GM20000 (cell line): Measurements from ENCODE around the gene SEPTIN10.

ENCODE experiments used
- DNase-seq: peaks from one replicate; pipeline ENCODE4 v3.0.0; 2012; ENCODE audit warnings: low spot score
- CTCF ChIP-seq: IDR thresholded peaks from 2 replicates; pipeline ENCODE4 v1.5.1; 2012; ENCODE audit warnings: mild to moderate bottlenecking, control low read depth; ENCODE audit errors: extremely low read depth, missing control alignments

Gene SEPTIN10

GRCh38 chr2:109613922-109614714 is at the start of gene SEPTIN10, which contains the start of gene SOWAHC:
SEPTIN10 (minus strand) TSS chr2:109613966; CDS start chr2:109613827, 139 bp downstream.
SOWAHC (plus strand) TSS chr2:109614364; CDS start chr2:109614490, 126 bp downstream.
- no peak for TF ChIP-seq CTCF
- DNase-seq, result peak; percentile 95

GRCh38 chr2:109662889-109663288 is 49.1 kb upstream of the SEPTIN10 start:
- TF ChIP-seq CTCF, result no peak

GRCh38 chr2:109660046-109660860 is 46.5 kb upstream of the SEPTIN10 start:
- no peak for DNase-seq
- no peak for TF ChIP-seq CTCF

More at GRCh38 chr2:109662889-109663288, 49.1 kb upstream of the SEPTIN10 start:
- no peak for DNase-seq

GRCh38 chr2:109659396-109660045 is 45.8 kb upstream of the SEPTIN10 start:
- no peak for TF ChIP-seq CTCF
- DNase-seq, result no peak

GRCh38 chr2:109655287-109655686 is 41.5 kb upstream of the SEPTIN10 start:
- no peak for DNase-seq
- TF ChIP-seq CTCF, result no peak

- DNase-seq, result no peak
- no peak for TF ChIP-seq CTCF
Observed at GRCh38 chr2:109654326-109655050, 40.7 kb upstream of the SEPTIN10 start.
